Mucosa of stomach (tissue), 1 donor: ENCODE data around the gene MYCBP2.

Experiments used
- H3K27me3 ChIP-seq: one replicate; pipeline ENCODE4 v1.7.0; 2013; ENCODE audit warnings: mild to moderate bottlenecking, low read length; ENCODE audit not compliant: control insufficient read depth, insufficient read depth
- H3K36me3 ChIP-seq: one replicate; pipeline ENCODE4 v1.7.0; 2013; ENCODE audit warnings: low read length; ENCODE audit not compliant: control insufficient read depth, insufficient read depth
- H3K4me1 ChIP-seq: one replicate; pipeline ENCODE4 v1.7.0; 2013; ENCODE audit warnings: mild to moderate bottlenecking, low read length; ENCODE audit not compliant: control insufficient read depth, insufficient read depth
- H3K4me3 ChIP-seq: one replicate; pipeline ENCODE4 v1.7.0; 2013; ENCODE audit warnings: low read length
- H3K9ac ChIP-seq: one replicate; pipeline ENCODE4 v1.7.0; 2013; ENCODE audit warnings: mild to moderate bottlenecking, low read length, moderate library complexity
- H3K9me3 ChIP-seq: one replicate; pipeline ENCODE4 v1.7.0; 2013; ENCODE audit warnings: mild to moderate bottlenecking, low read length, moderate library complexity; ENCODE audit not compliant: control insufficient read depth
- donor health status: Pancreatic carcinoma.

MYCBP2 gene

GRCh38 chr13:77326905-77327604, at the start of gene MYCBP2:
Gene MYCBP2, minus strand, starts transcription at chr13:77327094. Its CDS starts 319 bp downstream, at chr13:77326775.
- Histone ChIP-seq H3K4me1 (peaks cover 7% of the 10 kb centered on the region), H3K27me3 (no peaks in the 10 kb centered on the region), H3K36me3 (no peaks in the 10 kb centered on the region), H3K9ac (peak within 1 kb of the TSS; percentile 62), H3K4me3 (peak within 1 kb of the TSS; percentile 10), H3K9me3 (no peaks in the 10 kb centered on the region)

GRCh38 chr13:77375560-77376108, 48.7 kb upstream of the MYCBP2 start:
- Histone ChIP-seq H3K27me3 (no peaks in the 10 kb centered on the region), H3K4me3 (no peak overlapping the region), H3K9ac (no peak overlapping the region), H3K4me1 (no peaks in the 10 kb centered on the region), H3K9me3 (no peaks in the 10 kb centered on the region), H3K36me3 (no peaks in the 10 kb centered on the region)

GRCh38 chr13:77374786-77375185, 47.9 kb upstream of the MYCBP2 start:
- H3K9ac ChIP-seq, result no peak overlapping the region
- no peaks in the 10 kb centered on the region for H3K27me3 ChIP-seq
- H3K36me3 ChIP-seq, result no peaks in the 10 kb centered on the region
- H3K4me3 ChIP-seq, result no peak overlapping the region
- no peaks in the 10 kb centered on the region for H3K9me3 ChIP-seq
- no peaks in the 10 kb centered on the region for H3K4me1 ChIP-seq

GRCh38 chr13:77374339-77374738, 47.4 kb upstream of the MYCBP2 start:
- Histone ChIP-seq H3K27me3 (no peaks in the 10 kb centered on the region), H3K9ac (no peak overlapping the region), H3K9me3 (no peaks in the 10 kb centered on the region), H3K36me3 (no peaks in the 10 kb centered on the region), H3K4me1 (no peaks in the 10 kb centered on the region), H3K4me3 (no peak overlapping the region)

- Histone ChIP-seq H3K9me3 (no peaks in the 10 kb centered on the region), H3K27me3 (no peaks in the 10 kb centered on the region), H3K4me1 (no peaks in the 10 kb centered on the region), H3K36me3 (no peaks in the 10 kb centered on the region), H3K4me3 (no peak overlapping the region), H3K9ac (no peak overlapping the region)
Measured at GRCh38 chr13:77373502-77373901, 46.6 kb upstream of the MYCBP2 start.

GRCh38 chr13:77372275-77372674, 45.4 kb upstream of the MYCBP2 start:
- Histone ChIP-seq H3K4me3 (no peak overlapping the region), H3K27me3 (no peaks in the 10 kb centered on the region), H3K9ac (no peak overlapping the region), H3K4me1 (no peaks in the 10 kb centered on the region), H3K9me3 (no peaks in the 10 kb centered on the region), H3K36me3 (no peaks in the 10 kb centered on the region)

- Histone ChIP-seq H3K36me3 (no peaks in the 10 kb centered on the region), H3K27me3 (no peaks in the 10 kb centered on the region)
Measured at GRCh38 chr13:77370888-77371287, 44.0 kb upstream of the MYCBP2 start.

GRCh38 chr13:77362166-77362565, 35.3 kb upstream of the MYCBP2 start:
- H3K27me3 ChIP-seq, result no peaks in the 10 kb centered on the region
- no peaks in the 10 kb centered on the region for H3K36me3 ChIP-seq
- no peaks in the 10 kb centered on the region for H3K4me1 ChIP-seq
- H3K9ac ChIP-seq, result no peak overlapping the region
- no peaks in the 10 kb centered on the region for H3K9me3 ChIP-seq
- H3K4me3 ChIP-seq, result no peak overlapping the region

More at GRCh38 chr13:77370888-77371287, 44.0 kb upstream of the MYCBP2 start:
- no peak overlapping the region for H3K4me3 ChIP-seq
- no peaks in the 10 kb centered on the region for H3K9me3 ChIP-seq
- no peak overlapping the region for H3K9ac ChIP-seq
- H3K4me1 ChIP-seq, result no peaks in the 10 kb centered on the region

GRCh38 chr13:77360032-77360685, 33.3 kb upstream of the MYCBP2 start:
- Histone ChIP-seq H3K27me3 (no peaks in the 10 kb centered on the region), H3K4me3 (no peak overlapping the region), H3K9ac (no peak overlapping the region), H3K4me1 (no peaks in the 10 kb centered on the region), H3K36me3 (no peaks in the 10 kb centered on the region), H3K9me3 (no peaks in the 10 kb centered on the region)

GRCh38 chr13:77359171-77359570, 32.3 kb upstream of the MYCBP2 start:
- Histone ChIP-seq H3K36me3 (no peaks in the 10 kb centered on the region), H3K27me3 (no peaks in the 10 kb centered on the region), H3K4me3 (no peak overlapping the region), H3K4me1 (no peaks in the 10 kb centered on the region), H3K9me3 (no peaks in the 10 kb centered on the region), H3K9ac (no peak overlapping the region)

GRCh38 chr13:77358001-77358400, 31.1 kb upstream of the MYCBP2 start:
- H3K9me3 ChIP-seq, result no peaks in the 10 kb centered on the region
- H3K4me1 ChIP-seq, result no peaks in the 10 kb centered on the region
- no peaks in the 10 kb centered on the region for H3K27me3 ChIP-seq
- H3K9ac ChIP-seq, result no peak overlapping the region
- H3K36me3 ChIP-seq, result no peaks in the 10 kb centered on the region
- no peak overlapping the region for H3K4me3 ChIP-seq

GRCh38 chr13:77356155-77356554, 29.3 kb upstream of the MYCBP2 start:
- Histone ChIP-seq H3K27me3 (no peaks in the 10 kb centered on the region), H3K4me1 (no peaks in the 10 kb centered on the region), H3K4me3 (no peak overlapping the region), H3K36me3 (no peaks in the 10 kb centered on the region), H3K9ac (no peak overlapping the region), H3K9me3 (no peaks in the 10 kb centered on the region)
